GM23338 (cell line): Measurements from ENCODE around the gene MYF6. TPM values are rescaled to one million over a fixed set of nuclear protein-coding genes. Genes with fewer than 3 reads are reported as not detected.

Source experiments
- ATAC-seq: fragments of 200-7000 bp; cut with Tn5 transposase; 3 replicates; pipeline ENCODE4 v1.9.1; 2020
- DNase-seq: peaks from one replicate; pipeline ENCODE4 v3.0.0-alpha.2; 2015; ENCODE audit warnings: low spot score
- H2AFZ ChIP-seq: fragments of 200-600 bp; sonication (generic); 2 replicates; pipeline ENCODE4 v1.8.0; 2016; ENCODE audit warnings: antibody characterized with exemption, mild to moderate bottlenecking, moderate library complexity
- H3F3A ChIP-seq: fragments of 200-600 bp; sonication (generic); replicated peaks from 2 replicates; pipeline ENCODE4 v1.8.0; 2017; ENCODE audit warnings: antibody characterized with exemption, mixed run types, low read depth
- H3K27ac ChIP-seq: fragments of 200-600 bp; sonication (generic); 2 replicates; pipeline ENCODE4 v1.6.1; 2016; ENCODE audit warnings: low read depth
- H3K27me3 ChIP-seq: fragments of 200-600 bp; sonication (generic); 2 replicates; pipeline ENCODE4 v1.8.0; 2016; ENCODE audit warnings: mild to moderate bottlenecking, mixed run types, moderate library complexity; ENCODE audit not compliant: insufficient read depth
- H3K36me3 ChIP-seq: fragments of 200-600 bp; sonication (generic); 2 replicates; pipeline ENCODE4 v1.8.0; 2016; ENCODE audit warnings: mild to moderate bottlenecking; ENCODE audit not compliant: insufficient read depth
- H3K4me1 ChIP-seq: fragments of 200-600 bp; sonication (generic); 2 replicates; pipeline ENCODE4 v1.8.0; 2016; ENCODE audit warnings: mild to moderate bottlenecking, moderate library complexity; ENCODE audit not compliant: insufficient read depth
- H3K4me2 ChIP-seq: fragments of 200-600 bp; sonication (generic); 2 replicates; pipeline ENCODE4 v1.7.1; 2017; ENCODE audit warnings: mixed run types
- H3K4me3 ChIP-seq: fragments of 200-600 bp; sonication (generic); 2 replicates; pipeline ENCODE4 v1.6.1; 2016; ENCODE audit warnings: mixed run types
- H3K79me2 ChIP-seq: fragments of 200-600 bp; sonication (generic); replicated peaks from 2 replicates; pipeline ENCODE4 v1.8.0; 2017; ENCODE audit warnings: mild to moderate bottlenecking; ENCODE audit not compliant: insufficient read depth
- H3K9me2 ChIP-seq: fragments of 200-600 bp; sonication (generic); 2 replicates; pipeline ENCODE4 v1.8.0; 2017; ENCODE audit not compliant: insufficient read depth
- H4K20me1 ChIP-seq: fragments of 200-600 bp; sonication (generic); replicated peaks from 2 replicates; pipeline ENCODE4 v1.8.0; 2017; ENCODE audit warnings: mild to moderate bottlenecking; ENCODE audit not compliant: insufficient read depth
- H3K27ac Mint-ChIP-seq: 2 replicates; pipeline ENCODE4 v1.8.0; 2020; ENCODE audit warnings: inconsistent platforms, mild to moderate bottlenecking, moderate library complexity, mixed read lengths
- H3K27me3 Mint-ChIP-seq: 3 replicates; pipeline ENCODE4 v1.8.0; 2022; ENCODE audit warnings: low read depth, mild to moderate bottlenecking, moderate library complexity, mixed read lengths, inconsistent platforms; ENCODE audit not compliant: insufficient read depth, poor library complexity
- H3K36me3 Mint-ChIP-seq: 3 replicates; pipeline ENCODE4 v1.8.0; 2021; ENCODE audit warnings: low read depth, mild to moderate bottlenecking, inconsistent platforms, moderate library complexity, mixed read lengths
- H3K4me1 Mint-ChIP-seq: 3 replicates; pipeline ENCODE4 v1.8.0; 2020; ENCODE audit warnings: mild to moderate bottlenecking, inconsistent platforms, mixed read lengths
- H3K4me3 Mint-ChIP-seq: 3 replicates; pipeline ENCODE4 v1.8.0; 2021; ENCODE audit warnings: moderate library complexity, mild to moderate bottlenecking, inconsistent platforms, mixed read lengths
- H3K9me3 Mint-ChIP-seq: 3 replicates; pipeline ENCODE4 v1.8.0; 2020; ENCODE audit warnings: moderate library complexity, mild to moderate bottlenecking, inconsistent platforms, mixed read lengths
- CREB1 ChIP-seq: fragments of 250-450 bp; sonication (Bioruptor Pico); IDR thresholded peaks from 2 replicates; pipeline ENCODE4 v1.5.0; 2020; ENCODE audit warnings: low read depth, mild to moderate bottlenecking, moderate library complexity
- EZH2phosphoT487 ChIP-seq: fragments of 200-600 bp; sonication (generic); IDR thresholded peaks from one replicate; pipeline ENCODE4 v1.8.1; 2018; ENCODE audit warnings: antibody characterized with exemption; ENCODE audit not compliant: unreplicated experiment
- JUNB ChIP-seq: IDR thresholded peaks from one replicate; pipeline ENCODE4 v1.6.1; 2016; ENCODE audit warnings: antibody characterized with exemption; ENCODE audit not compliant: unreplicated experiment
- NANOG ChIP-seq: IDR thresholded peaks from 2 replicates; pipeline ENCODE4 v1.6.1; 2016; ENCODE audit warnings: antibody characterized with exemption, borderline replicate concordance
- POLR2AphosphoS5 ChIP-seq: IDR thresholded peaks from 2 replicates; pipeline ENCODE4 v1.6.1; 2016; ENCODE audit warnings: antibody characterized with exemption, low read depth
- STAT1 ChIP-seq: IDR thresholded peaks from one replicate; pipeline ENCODE4 v1.6.1; 2016; ENCODE audit warnings: antibody characterized with exemption; ENCODE audit not compliant: unreplicated experiment
- ZNF114 ChIP-seq: fragments of 250-450 bp; sonication (Bioruptor Pico); IDR thresholded peaks from 2 replicates; pipeline ENCODE4 v1.5.0; 2020; ENCODE audit warnings: mild to moderate bottlenecking, moderate library complexity
- ZNF331 ChIP-seq: fragments of 250-450 bp; sonication (Bioruptor Pico); IDR thresholded peaks from 2 replicates; pipeline ENCODE4 v1.5.0; 2020; ENCODE audit warnings: low read depth, mild to moderate bottlenecking, moderate library complexity
- polyA plus RNA-seq: library from polyadenylated mRNA; unstranded; fragments of >200 nt; fragmentation: Nextera tagmentation; extraction: Ambion mirVana; gene quantifications from 2 replicates; pipeline ENCODE4 v1.2.1, GENCODE V29; 2016
- total RNA-seq: library from RNA; depleted of rRNA; stranded (reverse); fragments of >200 nt; shearing (Covaris generic); gene quantifications from 2 replicates; pipeline ENCODE4 v1.2.3, GENCODE V29; 2014
- TF ChIP-seq, protein P1 (sequence below): IDR thresholded peaks from one replicate; pipeline ENCODE4 v1.6.1; 2018; ENCODE audit warnings: antibody characterized with exemption; ENCODE audit not compliant: unreplicated experiment
- TF ChIP-seq, protein P2 (sequence below): IDR thresholded peaks from 2 replicates; pipeline ENCODE4 v1.6.1; 2016; ENCODE audit warnings: antibody characterized with exemption
- TF ChIP-seq, protein P3 (sequence below): fragments of 250-450 bp; sonication (Bioruptor Pico); IDR thresholded peaks from 2 replicates; pipeline ENCODE4 v1.5.0; 2020; ENCODE audit warnings: mild to moderate bottlenecking, moderate library complexity

MYF6 gene
- total and polyA plus RNA-seq, 2 experiments from 2014 or later: not detected

DNA sequence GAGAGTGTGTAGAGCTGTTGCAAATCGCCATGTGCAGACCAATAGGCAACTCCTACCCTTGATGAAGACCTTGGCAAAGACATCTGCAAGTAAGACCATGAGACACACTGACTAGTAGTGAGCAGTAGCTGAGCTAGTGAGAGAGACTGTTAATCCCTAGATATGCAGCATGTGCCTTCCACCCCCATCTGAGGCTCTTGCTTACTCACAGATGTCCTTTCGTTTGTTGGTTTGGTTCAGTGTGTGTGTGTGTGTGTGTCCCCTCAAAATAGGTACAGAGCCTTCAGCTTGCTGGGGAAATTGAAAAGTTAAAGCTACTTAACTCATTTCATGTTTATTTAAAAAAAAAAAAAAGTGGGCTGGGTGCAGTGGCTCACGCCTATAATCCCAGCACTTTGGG lies 46.8 kb downstream of the MYF6 start (continued):
- TF ChIP-seq, protein P1, sequence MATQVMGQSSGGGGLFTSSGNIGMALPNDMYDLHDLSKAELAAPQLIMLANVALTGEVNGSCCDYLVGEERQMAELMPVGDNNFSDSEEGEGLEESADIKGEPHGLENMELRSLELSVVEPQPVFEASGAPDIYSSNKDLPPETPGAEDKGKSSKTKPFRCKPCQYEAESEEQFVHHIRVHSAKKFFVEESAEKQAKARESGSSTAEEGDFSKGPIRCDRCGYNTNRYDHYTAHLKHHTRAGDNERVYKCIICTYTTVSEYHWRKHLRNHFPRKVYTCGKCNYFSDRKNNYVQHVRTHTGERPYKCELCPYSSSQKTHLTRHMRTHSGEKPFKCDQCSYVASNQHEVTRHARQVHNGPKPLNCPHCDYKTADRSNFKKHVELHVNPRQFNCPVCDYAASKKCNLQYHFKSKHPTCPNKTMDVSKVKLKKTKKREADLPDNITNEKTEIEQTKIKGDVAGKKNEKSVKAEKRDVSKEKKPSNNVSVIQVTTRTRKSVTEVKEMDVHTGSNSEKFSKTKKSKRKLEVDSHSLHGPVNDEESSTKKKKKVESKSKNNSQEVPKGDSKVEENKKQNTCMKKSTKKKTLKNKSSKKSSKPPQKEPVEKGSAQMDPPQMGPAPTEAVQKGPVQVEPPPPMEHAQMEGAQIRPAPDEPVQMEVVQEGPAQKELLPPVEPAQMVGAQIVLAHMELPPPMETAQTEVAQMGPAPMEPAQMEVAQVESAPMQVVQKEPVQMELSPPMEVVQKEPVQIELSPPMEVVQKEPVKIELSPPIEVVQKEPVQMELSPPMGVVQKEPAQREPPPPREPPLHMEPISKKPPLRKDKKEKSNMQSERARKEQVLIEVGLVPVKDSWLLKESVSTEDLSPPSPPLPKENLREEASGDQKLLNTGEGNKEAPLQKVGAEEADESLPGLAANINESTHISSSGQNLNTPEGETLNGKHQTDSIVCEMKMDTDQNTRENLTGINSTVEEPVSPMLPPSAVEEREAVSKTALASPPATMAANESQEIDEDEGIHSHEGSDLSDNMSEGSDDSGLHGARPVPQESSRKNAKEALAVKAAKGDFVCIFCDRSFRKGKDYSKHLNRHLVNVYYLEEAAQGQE: no peak

- Mint-ChIP-seq H3K27ac (no peak overlapping the region), H3K9me3 (no peaks in the 10 kb centered on the region), H3K36me3 (no peaks in the 10 kb centered on the region), H3K27me3 (peaks cover 2% of the 10 kb centered on the region), H3K4me3 (no peak overlapping the region), H3K4me1 (peaks cover 17% of the 10 kb centered on the region; the same call in 2 of the 3 replicates)
- no peaks in the 10 kb centered on the region for H3K36me3 ChIP-seq
- no peak overlapping the region for H2AFZ ChIP-seq
- H3K79me2 ChIP-seq: no peaks in the 10 kb centered on the region
- ATAC-seq (no peak), DNase-seq (no peak)
- H3K27ac ChIP-seq: no peak overlapping the region
- H3K9me2 ChIP-seq: no peaks in the 10 kb centered on the region
- no peaks in the 10 kb centered on the region for H4K20me1 ChIP-seq
- H3K27me3 ChIP-seq: no peaks in the 10 kb centered on the region
- H3F3A ChIP-seq: no peaks in the 10 kb centered on the region
- H3K4me1 ChIP-seq: no peaks in the 10 kb centered on the region; the same call in 1 of the 2 replicates
- no peak overlapping the region for H3K4me2 ChIP-seq
- no peak overlapping the region for H3K4me3 ChIP-seq
- no peak for TF ChIP-seq EZH2phosphoT487
- no peak for TF ChIP-seq STAT1
- TF ChIP-seq, protein P1: no peak
- TF ChIP-seq, protein P2, sequence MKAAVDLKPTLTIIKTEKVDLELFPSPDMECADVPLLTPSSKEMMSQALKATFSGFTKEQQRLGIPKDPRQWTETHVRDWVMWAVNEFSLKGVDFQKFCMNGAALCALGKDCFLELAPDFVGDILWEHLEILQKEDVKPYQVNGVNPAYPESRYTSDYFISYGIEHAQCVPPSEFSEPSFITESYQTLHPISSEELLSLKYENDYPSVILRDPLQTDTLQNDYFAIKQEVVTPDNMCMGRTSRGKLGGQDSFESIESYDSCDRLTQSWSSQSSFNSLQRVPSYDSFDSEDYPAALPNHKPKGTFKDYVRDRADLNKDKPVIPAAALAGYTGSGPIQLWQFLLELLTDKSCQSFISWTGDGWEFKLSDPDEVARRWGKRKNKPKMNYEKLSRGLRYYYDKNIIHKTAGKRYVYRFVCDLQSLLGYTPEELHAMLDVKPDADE: no peak
- no peak for TF ChIP-seq ZNF114 (CRISPR knock-in tag)
- TF ChIP-seq POLR2AphosphoS5: no peak
- TF ChIP-seq, protein P3, sequence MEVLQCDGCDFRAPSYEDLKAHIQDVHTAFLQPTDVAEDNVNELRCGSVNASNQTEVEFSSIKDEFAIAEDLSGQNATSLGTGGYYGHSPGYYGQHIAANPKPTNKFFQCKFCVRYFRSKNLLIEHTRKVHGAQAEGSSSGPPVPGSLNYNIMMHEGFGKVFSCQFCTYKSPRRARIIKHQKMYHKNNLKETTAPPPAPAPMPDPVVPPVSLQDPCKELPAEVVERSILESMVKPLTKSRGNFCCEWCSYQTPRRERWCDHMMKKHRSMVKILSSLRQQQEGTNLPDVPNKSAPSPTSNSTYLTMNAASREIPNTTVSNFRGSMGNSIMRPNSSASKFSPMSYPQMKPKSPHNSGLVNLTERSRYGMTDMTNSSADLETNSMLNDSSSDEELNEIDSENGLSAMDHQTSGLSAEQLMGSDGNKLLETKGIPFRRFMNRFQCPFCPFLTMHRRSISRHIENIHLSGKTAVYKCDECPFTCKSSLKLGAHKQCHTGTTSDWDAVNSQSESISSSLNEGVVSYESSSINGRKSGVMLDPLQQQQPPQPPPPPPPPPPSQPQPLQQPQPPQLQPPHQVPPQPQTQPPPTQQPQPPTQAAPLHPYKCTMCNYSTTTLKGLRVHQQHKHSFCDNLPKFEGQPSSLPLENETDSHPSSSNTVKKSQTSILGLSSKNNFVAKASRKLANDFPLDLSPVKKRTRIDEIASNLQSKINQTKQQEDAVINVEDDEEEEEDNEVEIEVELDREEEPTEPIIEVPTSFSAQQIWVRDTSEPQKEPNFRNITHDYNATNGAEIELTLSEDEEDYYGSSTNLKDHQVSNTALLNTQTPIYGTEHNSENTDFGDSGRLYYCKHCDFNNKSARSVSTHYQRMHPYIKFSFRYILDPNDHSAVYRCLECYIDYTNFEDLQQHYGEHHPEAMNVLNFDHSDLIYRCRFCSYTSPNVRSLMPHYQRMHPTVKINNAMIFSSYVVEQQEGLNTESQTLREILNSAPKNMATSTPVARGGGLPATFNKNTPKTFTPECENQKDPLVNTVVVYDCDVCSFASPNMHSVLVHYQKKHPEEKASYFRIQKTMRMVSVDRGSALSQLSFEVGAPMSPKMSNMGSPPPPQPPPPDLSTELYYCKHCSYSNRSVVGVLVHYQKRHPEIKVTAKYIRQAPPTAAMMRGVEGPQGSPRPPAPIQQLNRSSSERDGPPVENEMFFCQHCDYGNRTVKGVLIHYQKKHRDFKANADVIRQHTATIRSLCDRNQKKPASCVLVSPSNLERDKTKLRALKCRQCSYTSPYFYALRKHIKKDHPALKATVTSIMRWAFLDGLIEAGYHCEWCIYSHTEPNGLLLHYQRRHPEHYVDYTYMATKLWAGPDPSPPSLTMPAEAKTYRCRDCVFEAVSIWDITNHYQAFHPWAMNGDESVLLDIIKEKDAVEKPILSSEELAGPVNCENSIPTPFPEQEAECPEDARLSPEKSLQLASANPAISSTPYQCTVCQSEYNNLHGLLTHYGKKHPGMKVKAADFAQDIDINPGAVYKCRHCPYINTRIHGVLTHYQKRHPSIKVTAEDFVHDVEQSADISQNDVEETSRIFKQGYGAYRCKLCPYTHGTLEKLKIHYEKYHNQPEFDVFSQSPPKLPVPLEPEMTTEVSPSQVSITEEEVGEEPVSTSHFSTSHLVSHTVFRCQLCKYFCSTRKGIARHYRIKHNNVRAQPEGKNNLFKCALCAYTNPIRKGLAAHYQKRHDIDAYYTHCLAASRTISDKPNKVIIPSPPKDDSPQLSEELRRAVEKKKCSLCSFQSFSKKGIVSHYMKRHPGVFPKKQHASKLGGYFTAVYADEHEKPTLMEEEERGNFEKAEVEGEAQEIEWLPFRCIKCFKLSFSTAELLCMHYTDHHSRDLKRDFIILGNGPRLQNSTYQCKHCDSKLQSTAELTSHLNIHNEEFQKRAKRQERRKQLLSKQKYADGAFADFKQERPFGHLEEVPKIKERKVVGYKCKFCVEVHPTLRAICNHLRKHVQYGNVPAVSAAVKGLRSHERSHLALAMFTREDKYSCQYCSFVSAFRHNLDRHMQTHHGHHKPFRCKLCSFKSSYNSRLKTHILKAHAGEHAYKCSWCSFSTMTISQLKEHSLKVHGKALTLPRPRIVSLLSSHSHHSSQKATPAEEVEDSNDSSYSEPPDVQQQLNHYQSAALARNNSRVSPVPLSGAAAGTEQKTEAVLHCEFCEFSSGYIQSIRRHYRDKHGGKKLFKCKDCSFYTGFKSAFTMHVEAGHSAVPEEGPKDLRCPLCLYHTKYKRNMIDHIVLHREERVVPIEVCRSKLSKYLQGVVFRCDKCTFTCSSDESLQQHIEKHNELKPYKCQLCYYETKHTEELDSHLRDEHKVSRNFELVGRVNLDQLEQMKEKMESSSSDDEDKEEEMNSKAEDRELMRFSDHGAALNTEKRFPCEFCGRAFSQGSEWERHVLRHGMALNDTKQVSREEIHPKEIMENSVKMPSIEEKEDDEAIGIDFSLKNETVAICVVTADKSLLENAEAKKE (CRISPR knock-in tag): no peak
- no peak for TF ChIP-seq JUNB
- no peak for TF ChIP-seq NANOG
- no peak for TF ChIP-seq CREB1 (CRISPR knock-in tag)
- no peak for TF ChIP-seq ZNF331 (CRISPR knock-in tag)
These were observed 49.4 kb downstream of the MYF6 start for GRCh38 chr12:80756875-80757274.
